HG03025 (cell line): Measurements from ENCODE around the gene NLRP8.
"Not testable (repeated sequence)": the region's sequence is repeated elsewhere in the genome, so short reads cannot be mapped to it uniquely, and the experiment has no call there.

ENCODE experiments used
- ATAC-seq: cut with Tn5 transposase; IDR thresholded peaks from one replicate; pipeline ENCODE4 v1.9.1; 2021; ENCODE audit warnings: mild to moderate bottlenecking, moderate library complexity; ENCODE audit not compliant: unreplicated experiment, low FRiP score

The NLRP8 gene

DNA sequence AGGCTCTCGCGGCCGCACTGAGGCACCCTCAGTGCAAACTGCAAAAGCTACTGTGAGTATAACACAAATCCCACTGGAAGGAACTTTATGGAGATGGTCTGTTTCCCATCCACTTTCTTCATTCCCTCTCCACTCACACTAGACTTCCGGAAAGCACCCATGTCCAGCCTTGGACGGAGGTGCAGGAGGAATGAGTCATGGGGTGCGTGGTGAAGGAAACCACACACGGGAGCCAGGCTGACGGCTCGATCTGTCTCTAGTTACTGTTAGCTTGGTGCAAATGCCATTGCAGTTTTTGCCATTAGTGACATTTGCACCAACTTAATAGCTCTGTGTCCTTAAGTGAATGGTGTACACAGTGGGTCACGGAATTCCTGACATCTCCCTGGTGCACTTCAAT, 14.6 kb downstream of the NLRP8 start:
- no peak for ATAC-seq

DNA sequence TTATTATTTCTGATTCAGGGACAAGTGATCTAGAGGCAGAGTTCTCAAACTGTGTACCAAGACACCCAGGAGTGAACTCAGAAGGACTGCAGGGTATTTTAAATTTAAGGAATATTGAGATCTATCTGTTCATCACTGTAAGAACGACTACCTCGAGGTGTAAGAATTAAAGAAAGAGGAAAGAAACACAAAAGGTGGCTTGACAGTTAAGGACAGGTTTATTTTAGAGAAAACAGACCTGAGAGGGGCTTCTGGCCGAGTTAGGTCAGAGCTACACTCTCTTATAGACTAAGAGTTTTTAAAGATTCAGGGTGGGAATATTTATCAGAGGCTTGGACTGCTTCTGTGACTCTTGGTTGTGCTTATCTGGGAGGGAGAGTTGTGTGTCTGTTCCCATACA, 26.4 kb downstream of the NLRP8 start:
- ATAC-seq = no peak

DNA sequence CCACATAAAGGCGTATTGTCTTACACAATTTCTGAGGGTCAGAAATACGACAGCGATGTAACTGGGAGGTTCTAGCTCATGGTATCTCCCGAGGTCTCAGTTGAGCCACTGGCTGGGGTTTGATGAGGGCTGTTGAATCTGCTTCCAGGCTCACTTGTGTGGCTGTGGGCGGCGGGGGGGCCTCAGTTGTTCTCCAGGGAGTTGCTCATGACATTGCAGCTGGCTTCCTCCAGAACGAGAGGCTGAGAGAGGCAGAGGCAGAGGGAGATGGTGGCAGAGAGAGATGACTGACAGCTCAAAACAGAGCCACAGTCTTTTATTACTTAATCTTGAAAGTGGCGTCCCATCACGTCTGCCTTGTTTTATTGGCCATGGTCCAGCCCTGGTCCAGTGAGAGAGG, 32.8 kb downstream of the NLRP8 start:
- ATAC-seq = no peak

GRCh38 chr19:55985254-55985653, 37.6 kb downstream of the NLRP8 start:
- no peak for ATAC-seq

DNA sequence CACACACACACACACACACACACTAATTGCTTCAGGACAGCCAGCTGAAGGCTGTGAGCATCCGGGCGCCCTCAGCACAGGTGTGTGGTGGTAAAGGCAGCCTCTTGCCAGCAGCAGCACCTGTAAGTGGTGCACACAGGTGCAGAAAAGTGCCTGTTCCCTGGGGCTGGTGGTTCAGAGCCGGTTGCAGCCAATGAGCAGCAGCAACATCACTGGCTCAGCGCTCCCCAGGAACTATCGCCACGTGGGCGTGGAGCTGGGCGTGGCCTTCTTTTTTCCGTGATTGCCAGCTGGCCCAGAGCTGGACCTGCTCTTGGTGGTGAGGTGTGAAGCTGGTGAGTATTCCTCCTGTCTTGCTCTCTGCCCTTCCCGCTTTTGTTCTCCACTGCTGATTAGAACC, 38.9 kb downstream of the NLRP8 start, which contains the start of gene NLRP5:
Gene NLRP5, plus strand, starts transcription at position 289 of the 400 bp plus-strand sequence.
- no peak for ATAC-seq

GRCh38 chr19:55990831-55991230, 43.2 kb downstream of the NLRP8 start:
- ATAC-seq = no peak

- ATAC-seq = no peak
Measured at GRCh38 chr19:55993492-55993891, 45.9 kb downstream of the NLRP8 start.

DNA sequence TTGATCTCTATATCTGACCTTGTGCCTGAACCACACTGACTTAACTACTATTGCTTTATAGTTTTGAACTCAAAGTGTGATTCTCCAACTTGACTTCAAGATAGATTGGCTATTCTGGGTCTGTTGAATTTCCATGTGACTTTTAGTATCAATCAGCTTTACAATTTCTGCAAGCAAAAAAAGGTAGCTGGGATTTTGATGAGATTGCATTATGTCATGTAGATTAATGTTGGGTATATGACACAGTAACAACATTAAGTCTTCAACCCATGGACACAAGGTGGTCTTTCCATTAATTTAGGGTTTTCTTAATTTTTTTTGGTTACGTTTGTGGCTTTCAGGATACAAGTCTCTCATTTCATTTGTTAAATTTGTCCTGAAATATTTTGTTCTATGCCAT, 67.1 kb downstream of the NLRP8 start:
- ATAC-seq = no peak

DNA sequence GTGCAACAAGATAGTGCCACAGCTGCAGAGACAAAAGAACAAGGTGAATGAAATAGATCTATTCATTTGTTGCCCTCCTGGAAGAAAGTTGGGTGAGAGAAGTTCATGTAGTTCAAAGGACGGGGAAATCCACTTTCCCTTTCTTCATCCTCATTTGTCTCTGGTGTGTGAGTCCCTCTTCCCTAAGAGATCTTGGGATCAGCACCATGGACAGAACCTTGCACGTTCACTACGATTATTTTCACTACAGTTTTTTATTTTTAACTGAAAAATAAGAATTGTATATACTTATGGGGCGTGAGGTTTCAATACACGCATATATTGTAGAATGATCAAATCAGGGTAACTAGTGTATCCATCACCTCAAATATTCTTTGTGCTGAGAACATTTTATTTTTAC, 68.1 kb downstream of the NLRP8 start:
- no peak for ATAC-seq

DNA sequence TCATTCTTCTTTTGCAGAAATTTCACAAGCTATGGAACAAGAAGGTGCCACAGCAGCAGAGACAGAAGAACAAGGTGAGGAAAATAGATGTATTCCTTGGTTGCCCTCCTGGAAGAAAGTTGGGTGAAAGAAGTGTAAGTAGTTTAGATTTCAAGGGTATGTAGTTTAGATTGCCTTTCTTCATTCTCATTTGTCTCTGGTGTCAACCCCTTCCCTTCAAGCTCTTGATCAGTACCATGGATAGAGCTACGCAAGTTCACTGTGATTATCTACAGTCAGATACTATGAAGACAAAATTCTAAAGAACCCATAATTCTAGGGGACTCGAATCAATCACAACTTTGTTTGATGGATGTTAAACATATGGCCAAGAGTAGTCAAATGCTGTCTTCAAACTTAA, 71.7 kb downstream of the NLRP8 start:
- not testable (repeated sequence) for ATAC-seq

DNA sequence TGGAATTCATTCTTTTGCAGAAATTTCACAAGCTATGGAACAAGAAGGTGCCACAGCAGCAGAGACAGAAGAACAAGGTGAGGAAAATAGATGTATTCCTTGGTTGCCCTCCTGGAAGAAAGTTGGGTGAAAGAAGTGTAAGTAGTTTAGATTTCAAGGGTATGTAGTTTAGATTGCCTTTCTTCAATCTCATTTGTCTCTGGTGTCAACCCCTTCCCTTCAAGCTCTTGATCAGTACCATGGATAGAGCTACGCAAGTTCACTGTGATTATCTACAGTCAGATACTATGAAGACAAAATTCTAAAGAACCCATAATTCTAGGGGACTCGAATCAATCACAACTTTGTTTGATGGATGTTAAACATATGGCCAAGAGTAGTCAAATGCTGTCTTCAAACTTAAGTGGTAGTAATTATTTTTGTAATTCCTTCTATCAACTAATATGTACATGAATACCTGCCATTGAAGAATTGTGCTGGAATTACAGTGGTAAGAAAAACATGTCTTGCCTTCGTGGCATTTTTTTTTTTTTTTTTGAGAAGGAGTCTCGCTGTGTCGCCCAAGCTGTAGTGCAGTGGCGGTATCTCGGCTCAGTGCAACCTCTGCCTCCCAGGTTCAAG, 72.8 kb downstream of the NLRP8 start:
- ATAC-seq = not testable (repeated sequence)

DNA sequence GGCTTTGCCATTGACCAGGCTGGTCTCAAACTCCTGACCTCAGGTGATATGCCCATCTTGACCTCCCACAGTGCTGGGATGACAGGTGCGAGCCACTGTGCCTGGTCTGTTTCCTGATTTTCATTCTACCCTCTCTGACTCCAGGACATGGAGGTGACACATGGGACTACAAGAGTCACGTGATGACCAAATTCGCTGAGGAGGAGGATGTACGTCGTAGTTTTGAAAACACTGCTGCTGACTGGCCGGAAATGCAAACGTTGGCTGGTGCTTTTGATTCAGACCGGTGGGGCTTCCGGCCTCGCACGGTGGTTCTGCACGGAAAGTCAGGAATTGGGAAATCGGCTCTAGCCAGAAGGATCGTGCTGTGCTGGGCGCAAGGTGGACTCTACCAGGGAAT, 79.1 kb downstream of the NLRP8 start:
- ATAC-seq = no peak
